HG02943 (cell line): ENCODE results near the gene SRSF10.
"Not testable (repeated sequence)": the region's sequence is repeated elsewhere in the genome, so short reads cannot be mapped to it uniquely, and the experiment has no call there.

ENCODE experiments used
- ATAC-seq: cut with Tn5 transposase; IDR thresholded peaks from one replicate; pipeline ENCODE4 v1.9.1; 2021; ENCODE audit warnings: mild to moderate bottlenecking, low read depth, moderate library complexity; ENCODE audit not compliant: unreplicated experiment

SRSF10 gene

DNA sequence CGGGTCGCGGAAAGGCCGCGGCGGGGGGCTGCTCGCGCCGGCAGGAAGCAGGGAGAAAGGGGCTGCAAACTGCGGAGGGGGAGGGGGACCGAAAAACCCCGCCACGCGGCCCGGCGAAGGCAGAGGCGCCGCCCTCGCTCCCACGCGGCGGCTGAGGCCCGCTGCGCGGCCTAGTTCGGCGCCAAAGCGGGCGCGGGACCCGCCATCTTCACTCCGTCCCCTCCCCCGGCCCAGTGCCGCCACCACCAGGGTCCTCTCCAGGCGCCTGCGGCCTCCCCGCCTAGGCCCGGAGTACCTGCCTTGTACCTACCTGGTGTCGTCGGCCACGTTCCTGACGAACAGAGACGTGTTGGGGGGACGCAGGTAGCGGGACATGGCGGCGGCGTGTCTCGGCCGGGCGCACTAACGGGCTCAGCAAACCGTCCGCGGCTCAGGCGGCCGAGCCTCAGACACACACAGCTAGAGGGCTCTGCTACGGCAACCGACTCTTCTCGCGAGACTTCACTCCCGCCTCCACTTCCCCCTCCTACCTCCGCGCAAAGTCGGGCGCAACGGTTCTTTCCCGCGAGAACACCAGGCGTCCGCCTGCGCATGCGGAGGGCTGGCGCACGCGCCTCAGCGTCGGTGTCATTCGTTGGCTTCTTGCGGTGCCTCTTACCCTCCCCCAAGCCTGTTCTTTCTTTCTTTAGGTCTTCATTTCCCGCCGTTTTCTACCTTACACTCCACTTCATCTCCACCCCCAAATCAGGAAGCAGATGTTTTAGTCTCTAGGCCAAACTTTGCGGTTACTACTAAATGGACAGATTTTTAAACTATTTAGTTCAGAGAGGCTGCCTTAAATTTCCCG is at the start of gene SRSF10:
Gene SRSF10 (minus strand): TSS at position 447 of the 847 bp plus-strand sequence. CDS start 72 bp downstream, at position 375.
- ATAC-seq = peak; percentile 90

DNA sequence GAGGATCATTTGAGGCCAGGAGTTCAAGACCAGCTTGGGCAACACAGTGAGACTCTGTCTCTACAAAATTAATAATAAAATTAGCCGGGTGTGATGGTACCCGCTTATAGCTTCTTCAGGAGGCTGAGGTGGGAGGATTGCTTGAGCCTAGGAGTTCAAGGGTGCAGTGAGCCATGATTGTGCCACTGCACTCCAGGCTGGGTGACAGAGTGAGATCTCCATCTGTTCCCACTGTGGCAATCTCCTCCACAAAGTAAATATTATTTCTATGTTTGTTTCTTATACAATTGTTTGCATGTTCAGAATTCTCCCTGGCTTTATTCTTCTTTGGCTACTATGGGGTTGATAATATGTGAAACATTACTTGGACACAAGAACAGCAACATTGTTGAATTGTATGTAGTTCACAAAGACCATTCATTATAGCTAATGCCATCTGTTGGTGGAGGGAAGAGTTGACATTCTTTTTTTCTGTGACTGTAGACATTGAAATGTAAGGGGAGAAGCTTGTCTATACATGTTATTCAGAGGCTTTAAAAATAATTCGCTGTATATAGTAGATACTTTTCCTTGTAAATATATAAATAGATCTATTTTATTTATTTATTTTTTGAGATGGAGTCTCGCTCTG is 47.8 kb upstream of the SRSF10 start:
- ATAC-seq = no peak

- ATAC-seq = no peak
Observed at GRCh38 chr1:24022581-24023361, 42.6 kb upstream of the SRSF10 start.

- no peak for ATAC-seq
Observed at GRCh38 chr1:24021403-24022266, 41.5 kb upstream of the SRSF10 start.

DNA sequence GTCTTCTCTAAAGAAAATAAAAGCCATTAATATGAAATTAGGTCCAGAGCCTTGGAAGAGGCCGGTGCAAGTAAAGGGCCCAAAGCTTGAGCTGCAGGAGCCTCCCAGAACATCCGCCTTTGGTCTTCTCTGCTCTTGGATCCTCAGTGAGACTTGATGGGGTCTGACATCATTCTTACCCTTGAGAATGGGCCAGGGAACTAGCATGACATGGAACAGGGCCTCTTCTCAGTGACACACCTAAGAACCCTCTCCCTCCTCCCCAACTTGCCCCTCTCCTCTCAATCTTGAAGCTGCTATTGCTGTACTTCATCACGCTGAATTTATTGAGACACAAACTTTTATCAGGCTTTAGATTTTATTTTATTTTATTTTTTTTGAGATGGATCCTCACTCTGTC is 40.3 kb upstream of the SRSF10 start:
- ATAC-seq = no peak

- no peak for ATAC-seq
Observed at GRCh38 chr1:24020025-24020424, 39.9 kb upstream of the SRSF10 start.

DNA sequence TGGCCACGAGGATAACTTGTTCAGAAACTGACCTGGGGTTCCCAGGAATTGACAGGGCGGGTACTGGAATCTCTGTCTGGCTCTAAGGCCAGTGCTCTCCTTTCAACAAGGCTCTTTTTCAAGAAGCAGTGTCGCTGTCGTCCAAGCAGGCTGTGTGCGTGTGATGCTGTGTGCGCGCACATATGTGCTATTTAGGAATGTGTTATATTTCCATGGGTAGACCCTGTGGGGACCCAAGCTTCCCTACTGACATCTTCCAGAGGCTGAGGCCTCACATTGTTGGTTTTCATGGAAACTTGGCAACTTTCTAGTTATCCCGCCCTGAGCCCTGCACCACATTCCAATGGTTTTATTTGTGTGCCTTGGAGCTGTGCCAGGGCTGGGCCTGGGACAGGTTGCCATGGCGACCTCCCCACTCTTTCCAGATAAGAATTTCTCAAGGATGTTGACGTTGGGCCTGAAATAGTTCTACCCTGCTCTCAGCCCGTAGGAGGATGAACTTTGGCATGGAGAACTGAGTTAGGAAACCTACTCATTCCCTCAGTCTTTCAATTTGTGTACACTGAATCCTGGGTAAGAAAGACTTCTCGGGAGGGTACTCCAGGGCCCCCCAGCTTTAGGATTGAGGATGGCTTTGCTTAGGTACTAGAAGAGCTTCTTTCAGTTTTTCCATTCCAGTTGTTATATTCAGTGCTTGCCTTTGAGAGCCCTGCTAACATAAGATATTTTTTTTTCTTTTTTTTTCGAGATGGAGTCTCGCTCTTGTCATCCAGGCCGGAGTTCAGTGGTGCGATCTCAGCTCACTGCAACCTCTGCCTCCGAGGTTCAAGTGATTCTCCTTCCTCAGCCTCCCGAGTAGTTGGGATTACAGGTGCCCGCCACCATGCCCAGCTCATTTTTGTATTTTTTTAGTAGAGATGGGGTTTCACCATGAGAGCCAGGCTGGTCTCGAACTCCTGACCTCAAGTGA is 38.8 kb upstream of the SRSF10 start:
- ATAC-seq = no peak

DNA sequence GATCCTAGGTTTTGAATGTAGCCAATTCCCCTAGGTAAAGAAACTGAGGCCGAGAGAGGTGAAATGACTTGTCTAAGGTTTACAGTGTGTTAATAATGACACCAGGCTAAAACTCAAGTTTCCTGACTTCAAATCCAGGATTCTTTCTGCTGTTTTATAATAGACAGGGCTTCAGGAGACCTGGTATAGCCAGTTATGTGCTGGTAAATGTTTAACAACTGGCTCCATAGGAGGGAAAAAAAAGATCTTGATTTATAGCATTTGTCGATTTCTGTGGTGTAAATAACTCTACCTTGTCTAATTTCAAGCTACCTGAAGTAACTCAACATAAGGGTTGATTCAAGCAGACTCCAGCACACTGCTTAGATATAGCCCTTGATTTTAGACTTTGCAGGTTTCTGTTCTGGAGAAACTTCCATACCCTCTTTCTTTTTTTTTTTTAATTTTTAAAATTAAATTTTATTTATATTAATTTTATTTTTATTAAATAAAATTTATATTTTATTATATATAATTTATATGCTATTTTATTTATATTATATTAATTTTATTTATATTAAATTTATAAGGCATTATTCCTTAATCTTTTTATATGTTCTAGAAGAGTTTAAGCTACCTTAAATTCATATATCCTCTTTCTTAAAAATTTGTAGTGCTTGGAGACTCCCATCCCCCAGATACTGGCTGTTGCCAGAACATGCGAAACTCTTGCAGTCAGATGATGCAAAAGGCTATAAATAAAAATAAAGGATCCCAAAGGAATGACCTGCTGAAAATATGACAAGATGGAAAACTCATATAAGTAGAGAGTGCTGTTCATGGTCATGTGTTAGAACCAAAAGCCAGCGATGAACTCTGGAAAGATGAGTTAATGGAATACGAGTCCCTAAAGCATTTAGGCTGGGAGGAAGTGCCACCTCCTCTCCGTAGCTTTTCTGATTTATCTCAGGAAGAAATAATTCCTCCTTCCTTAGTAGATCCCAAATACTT is 35.4 kb upstream of the SRSF10 start:
- no peak for ATAC-seq

- not testable (repeated sequence) for ATAC-seq
Observed at GRCh38 chr1:24012878-24013277, 32.8 kb upstream of the SRSF10 start.

DNA sequence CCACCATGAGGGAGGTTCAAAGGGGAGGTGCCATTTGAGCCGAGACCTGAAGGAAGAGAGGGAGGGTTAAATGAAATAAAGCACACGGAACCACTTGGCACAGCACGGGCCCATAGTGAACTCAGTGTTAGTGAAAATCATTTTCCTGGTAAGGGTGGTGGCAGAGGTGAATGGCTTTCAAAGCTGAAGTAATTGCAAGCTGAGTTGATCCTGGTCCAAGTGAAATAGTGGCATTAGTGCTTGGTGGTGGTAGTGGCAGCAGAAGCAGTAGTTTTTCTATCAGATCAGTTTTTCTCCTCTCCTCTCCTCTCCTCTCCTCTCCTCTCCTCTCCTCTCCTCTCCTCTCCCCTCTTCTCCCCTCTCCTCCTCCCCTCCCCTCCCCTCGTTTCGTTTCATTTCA is 30.5 kb upstream of the SRSF10 start:
- ATAC-seq = no peak

GRCh38 chr1:24009406-24009805 is 29.3 kb upstream of the SRSF10 start:
- no peak for ATAC-seq

DNA sequence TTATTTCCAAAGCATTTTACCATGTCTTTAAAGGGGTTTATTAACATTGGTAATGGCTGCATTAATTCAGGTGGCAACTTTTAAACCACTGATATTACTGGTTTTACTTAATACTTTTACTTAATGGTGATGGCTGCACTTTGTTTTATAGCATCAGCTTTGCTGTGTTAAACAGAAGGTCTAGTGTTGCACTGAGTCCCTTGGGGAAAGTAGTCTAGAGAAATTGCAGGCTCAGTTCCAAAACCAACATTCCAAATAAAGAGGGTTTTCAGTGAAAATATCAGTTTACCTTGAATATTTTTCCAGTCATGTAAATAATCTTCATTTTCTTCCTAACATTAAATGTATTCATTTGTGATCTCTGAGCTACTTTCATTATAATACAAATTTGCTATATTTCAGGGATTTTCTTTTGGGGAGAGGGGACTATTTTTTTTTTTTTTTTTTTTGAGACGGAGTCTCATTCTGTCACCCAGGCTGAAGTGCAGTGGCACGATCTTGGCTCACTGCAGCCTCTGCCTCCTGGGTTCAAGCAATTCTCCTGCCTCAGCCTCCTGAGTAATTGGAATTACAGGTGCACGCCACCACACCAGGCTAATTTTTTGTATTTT is 28.6 kb upstream of the SRSF10 start:
- not testable (repeated sequence) for ATAC-seq

GRCh38 chr1:24007079-24007478 is 27.0 kb upstream of the SRSF10 start:
- ATAC-seq = no peak

- ATAC-seq = no peak
Observed at GRCh38 chr1:24005163-24005562, 25.0 kb upstream of the SRSF10 start.

DNA sequence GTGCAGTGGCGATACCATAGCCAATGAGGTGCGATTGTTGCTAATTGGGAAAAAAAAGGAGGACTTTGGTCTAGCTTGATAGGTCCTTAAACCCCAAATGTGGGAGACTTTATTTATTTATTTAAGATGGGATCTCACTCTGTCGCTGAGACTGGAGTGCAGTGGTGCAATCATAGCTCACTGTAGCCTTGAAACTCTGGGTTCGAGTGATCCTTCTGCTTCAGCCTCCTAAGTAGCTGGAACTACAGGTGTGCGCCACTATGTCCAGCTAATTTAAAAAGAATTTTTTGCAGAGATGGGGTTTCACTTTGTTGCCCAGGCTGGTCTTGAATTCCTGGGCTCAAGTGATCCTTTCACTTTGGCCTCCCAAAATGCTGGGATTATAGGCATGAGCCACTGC is 24.0 kb upstream of the SRSF10 start:
- no peak for ATAC-seq

DNA sequence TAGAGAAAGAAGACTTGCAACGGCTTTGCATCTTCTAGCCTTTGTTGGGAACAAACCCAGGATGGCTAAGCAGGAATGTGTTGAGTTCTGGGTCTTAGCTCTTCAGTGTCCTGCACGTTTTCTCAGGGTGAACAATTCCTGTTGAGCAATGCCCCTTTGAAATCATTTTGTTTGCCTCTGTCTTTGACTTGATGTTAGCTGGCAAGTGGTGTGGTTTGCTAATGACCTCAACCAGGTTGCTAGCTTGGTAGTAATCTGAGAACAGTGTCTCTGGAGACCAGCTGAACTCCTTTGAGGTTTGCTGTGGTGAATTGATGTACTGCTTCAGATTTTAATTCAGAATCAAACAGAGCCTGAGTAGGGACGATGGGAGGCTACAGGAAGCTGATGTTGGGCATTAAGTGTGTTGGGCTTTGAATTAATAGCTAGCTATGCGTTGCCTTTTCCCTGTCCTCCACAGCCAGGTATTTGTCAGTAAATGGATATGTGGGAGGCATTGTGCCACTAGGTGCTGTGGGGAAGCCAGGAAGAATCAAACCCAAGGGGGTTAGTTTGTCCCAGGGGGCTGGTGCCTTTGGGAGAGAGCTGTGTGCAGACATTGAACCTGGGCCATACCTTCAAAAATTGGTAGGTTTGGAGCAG is 23.3 kb upstream of the SRSF10 start:
- no peak for ATAC-seq

DNA sequence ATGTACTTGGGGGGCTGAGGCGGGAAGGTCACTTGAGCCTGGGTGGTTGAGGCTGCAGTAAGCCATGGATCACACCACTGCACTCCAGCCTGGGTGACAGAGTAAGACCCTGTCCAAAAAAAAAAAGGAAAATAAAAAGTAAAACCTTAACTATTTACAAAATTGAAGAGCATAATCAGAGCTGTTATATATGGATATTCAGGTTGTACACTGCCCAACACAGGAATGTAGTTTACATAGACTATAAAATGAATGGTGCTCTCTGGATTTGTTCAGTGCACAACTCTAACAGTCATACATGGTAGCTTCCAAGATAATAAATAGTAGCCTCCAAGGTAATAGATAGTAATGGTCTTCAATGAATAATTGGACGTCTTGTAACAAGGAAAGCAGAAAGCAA is 22.6 kb upstream of the SRSF10 start:
- no peak for ATAC-seq
